Measurements from ENCODE around the gene HS3ST6. TPM values are rescaled to one million over a fixed set of nuclear protein-coding genes. Genes with fewer than 3 reads are reported as not detected.
A peak's percentile ranks its signal among the peaks of the same experiment; 100 is the strongest.

Gene HS3ST6
- total RNA-seq, 4 donors from 2014 or later: not detected

DNA sequence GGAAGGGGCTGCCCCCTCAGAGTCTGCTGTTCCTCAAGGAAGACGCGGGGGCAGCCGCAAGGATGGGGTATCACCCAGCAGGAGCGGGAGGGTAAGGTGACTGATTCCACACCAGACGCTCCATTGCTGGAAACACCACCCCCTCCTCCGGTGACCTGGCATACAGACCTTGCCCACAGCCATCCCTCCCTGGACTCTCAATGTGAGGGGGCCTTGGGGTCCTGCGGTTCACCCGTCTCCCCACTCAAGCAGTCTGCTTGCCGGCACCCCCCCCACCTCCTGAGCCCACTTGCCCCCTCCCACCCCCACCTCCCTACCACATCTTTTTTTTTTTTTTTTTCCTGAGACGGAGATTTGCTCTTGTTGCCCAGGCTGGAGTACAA, 12.1 kb upstream of the HS3ST6 start:
- Histone ChIP-seq H3K4me1 (peaks cover 0 to 14% (median 5%) of the 10 kb centered on the region in 4 donors), H3K36me3 (no peaks in the 10 kb centered on the region), H3K9me3 (no peaks in the 10 kb centered on the region), H3K27me3 (no peaks in the 10 kb centered on the region), H3K27ac (no peak overlapping the region), H3K4me3 (no peak overlapping the region)
- DNase-seq: no peak
- no peak for TF ChIP-seq POLR2A (IDR thresholded peaks at IDR 0.05)
- TF ChIP-seq, protein P1, sequence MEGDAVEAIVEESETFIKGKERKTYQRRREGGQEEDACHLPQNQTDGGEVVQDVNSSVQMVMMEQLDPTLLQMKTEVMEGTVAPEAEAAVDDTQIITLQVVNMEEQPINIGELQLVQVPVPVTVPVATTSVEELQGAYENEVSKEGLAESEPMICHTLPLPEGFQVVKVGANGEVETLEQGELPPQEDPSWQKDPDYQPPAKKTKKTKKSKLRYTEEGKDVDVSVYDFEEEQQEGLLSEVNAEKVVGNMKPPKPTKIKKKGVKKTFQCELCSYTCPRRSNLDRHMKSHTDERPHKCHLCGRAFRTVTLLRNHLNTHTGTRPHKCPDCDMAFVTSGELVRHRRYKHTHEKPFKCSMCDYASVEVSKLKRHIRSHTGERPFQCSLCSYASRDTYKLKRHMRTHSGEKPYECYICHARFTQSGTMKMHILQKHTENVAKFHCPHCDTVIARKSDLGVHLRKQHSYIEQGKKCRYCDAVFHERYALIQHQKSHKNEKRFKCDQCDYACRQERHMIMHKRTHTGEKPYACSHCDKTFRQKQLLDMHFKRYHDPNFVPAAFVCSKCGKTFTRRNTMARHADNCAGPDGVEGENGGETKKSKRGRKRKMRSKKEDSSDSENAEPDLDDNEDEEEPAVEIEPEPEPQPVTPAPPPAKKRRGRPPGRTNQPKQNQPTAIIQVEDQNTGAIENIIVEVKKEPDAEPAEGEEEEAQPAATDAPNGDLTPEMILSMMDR (IDR thresholded peaks at IDR 0.05): no peak

DNA sequence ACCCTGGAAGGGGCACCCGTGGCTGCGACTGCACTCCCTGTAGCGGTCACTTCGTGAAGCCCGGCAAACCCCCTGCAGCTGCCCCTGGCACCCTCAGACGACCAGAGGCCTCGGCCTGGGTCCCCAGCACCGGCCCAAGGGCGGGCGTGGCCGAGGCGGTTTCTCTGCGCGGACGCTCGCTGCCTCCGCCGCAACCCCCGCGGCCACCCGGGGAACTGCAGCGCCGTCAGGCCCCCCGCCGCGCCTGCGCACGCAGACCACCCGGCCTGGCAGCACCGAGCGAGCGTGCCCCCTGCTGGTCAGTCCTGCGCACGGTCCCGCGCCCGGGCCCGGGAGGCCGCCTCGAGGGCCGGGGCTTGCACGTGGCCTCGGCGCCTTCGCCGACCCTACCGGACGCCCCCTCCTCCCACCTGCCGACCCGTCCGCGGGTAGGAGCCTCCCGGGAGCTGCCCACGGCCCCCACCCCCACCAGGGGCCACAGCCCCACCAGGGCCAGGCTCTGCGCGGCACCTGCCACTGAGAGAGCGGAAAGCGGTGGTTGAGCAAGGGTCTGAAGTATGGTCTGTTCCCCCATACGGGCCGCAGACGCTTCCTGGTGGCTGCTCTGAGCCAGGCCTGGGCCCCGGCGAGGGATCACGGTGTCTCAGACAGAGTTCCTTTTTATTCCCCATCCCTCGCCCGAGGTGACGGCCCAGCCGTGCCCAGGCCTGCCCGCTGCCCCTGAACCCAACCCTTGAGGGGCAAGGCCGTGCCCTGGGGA, 11.5 kb upstream of the HS3ST6 start:
- no peaks in the 10 kb centered on the region for H3K36me3 ChIP-seq
- peaks cover 0 to 14% (median 5%) of the 10 kb centered on the region in 4 donors for H3K4me1 ChIP-seq
- DNase-seq: peak; percentile 87 to 94 (median 93)
- H3K27ac ChIP-seq: peak overlapping the region; percentile 65 to 78 (median 70)
- H3K4me3 ChIP-seq: peak overlapping the region; percentile 60 to 73 (median 69)
- H3K27me3 ChIP-seq: no peaks in the 10 kb centered on the region
- TF ChIP-seq POLR2A (IDR thresholded peaks at IDR 0.05): no peak
- TF ChIP-seq, protein P1 (IDR thresholded peaks at IDR 0.05): peak; percentile 99 to 100 (median 100)
- H3K9me3 ChIP-seq: no peaks in the 10 kb centered on the region

DNA sequence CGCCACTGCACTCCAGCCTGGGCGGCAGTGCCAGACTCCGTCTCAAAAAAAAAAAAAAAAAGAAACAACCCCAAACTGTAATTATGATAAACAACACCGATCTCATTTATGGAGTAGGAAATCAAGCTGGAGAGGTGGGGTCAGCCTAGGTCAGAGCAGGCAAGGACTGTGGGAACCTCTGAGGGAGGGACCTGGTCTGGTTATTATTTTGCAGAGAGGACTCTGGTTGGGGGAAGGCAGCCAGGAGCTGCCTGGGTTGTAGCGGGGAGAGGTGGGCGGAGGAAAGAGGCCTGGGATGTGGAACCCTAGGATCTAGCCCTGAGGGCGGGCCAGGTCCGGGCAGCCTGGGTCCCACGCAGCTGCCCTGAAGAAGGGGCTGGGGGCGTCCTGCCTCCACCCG, 10.9 kb upstream of the HS3ST6 start:
- TF ChIP-seq POLR2A (IDR thresholded peaks at IDR 0.05): no peak
- TF ChIP-seq, protein P1 (IDR thresholded peaks at IDR 0.05): no peak
- Histone ChIP-seq H3K9me3 (no peaks in the 10 kb centered on the region), H3K4me1 (peaks cover 0 to 14% (median 5%) of the 10 kb centered on the region in 4 donors), H3K4me3 (peak overlapping the region; percentile 60 to 73 (median 69)), H3K27ac (peak overlapping the region; percentile 65 to 78 (median 70)), H3K27me3 (no peaks in the 10 kb centered on the region), H3K36me3 (no peaks in the 10 kb centered on the region)
- DNase-seq: no peak

DNA sequence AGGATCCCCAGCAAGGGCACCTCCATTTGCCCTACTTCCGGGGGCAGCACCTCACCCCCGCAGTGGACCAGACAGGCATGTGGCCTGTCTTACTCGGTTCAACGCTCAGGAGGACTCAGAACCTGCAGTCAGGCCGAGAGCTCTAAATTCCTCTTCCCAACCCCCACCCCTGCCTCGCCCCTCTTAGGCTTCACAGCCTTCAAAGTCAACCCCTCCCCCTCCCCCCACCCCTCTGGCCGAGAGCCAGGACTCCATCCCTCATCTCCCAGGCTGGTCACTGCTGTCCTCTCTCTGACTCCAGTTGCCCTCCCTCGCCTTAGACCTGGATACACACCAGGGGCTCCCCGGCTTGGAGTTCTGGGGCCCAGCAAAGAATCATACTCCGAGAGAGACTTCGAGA, 8.1 kb upstream of the HS3ST6 start:
- TF ChIP-seq, protein P1 (IDR thresholded peaks at IDR 0.05): no peak
- TF ChIP-seq POLR2A (IDR thresholded peaks at IDR 0.05): no peak
- no peaks in the 10 kb centered on the region for H3K9me3 ChIP-seq
- H3K4me3 ChIP-seq: no peak overlapping the region
- H3K36me3 ChIP-seq: no peaks in the 10 kb centered on the region
- DNase-seq: no peak
- H3K4me1 ChIP-seq: peaks cover 3 to 24% (median 5%) of the 10 kb centered on the region in 4 donors
- no peaks in the 10 kb centered on the region for H3K27me3 ChIP-seq
- no peak overlapping the region for H3K27ac ChIP-seq

DNA sequence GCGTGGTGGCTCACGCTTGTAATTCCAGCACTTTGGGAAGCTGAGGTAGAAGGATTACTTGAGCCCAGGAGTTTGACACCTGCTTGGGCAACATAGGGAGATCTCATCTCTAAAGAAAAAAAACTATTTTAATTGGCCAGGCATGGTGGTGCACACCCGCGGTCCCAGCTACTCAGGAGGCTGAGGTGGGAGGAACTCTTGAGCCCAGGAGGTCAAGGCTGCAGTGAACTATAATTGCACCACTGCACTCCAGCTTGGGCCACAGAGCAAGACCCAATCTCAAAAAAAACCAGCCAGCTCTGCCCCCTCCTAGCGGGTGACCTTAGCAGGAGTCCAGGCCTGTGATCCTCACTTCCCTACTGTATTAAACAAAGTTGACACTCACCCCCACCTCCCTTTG, 5.9 kb upstream of the HS3ST6 start:
- Histone ChIP-seq H3K27me3 (peaks cover 0 to 15% of the 10 kb centered on the region in 2 donors), H3K27ac (no peak overlapping the region), H3K36me3 (no peaks in the 10 kb centered on the region), H3K9me3 (no peaks in the 10 kb centered on the region), H3K4me1 (peaks cover 0 to 13% (median 1%) of the 10 kb centered on the region in 4 donors), H3K4me3 (no peak overlapping the region)
- DNase-seq: no peak
- no peak for TF ChIP-seq POLR2A (IDR thresholded peaks at IDR 0.05)
- TF ChIP-seq, protein P1 (IDR thresholded peaks at IDR 0.05): no peak

Measured in Peyer's patch (tissue), 4 donors.